IMR-90 (cell line): ENCODE results near the gene ACTA2. TPM values are rescaled to one million over a fixed set of nuclear protein-coding genes. Genes with fewer than 3 reads are reported as not detected.

Experiments
- ATAC-seq: fragments of 200-7000 bp; cut with Tn5 transposase; 2 replicates; pipeline ENCODE4 v1.9.1; 2020; ENCODE audit warnings: low read depth, mild to moderate bottlenecking, moderate library complexity
- BruUV-seq: library from RNA; stranded (reverse); fragments of 400-500 nt; replicated peaks from 2 replicates; lab custom pipeline; 2021; lab: Mats Ljungman, UMichigan
- CTCF ChIA-PET: fragments of 300-600 bp; formaldehyde crosslinking; extraction: SDS; loops from one replicate; lab custom pipeline; 2021; ENCODE audit warnings: antibody characterized with exemption; lab: Yijun Ruan, JAX
- POLR2A ChIA-PET: fragments of 300-600 bp; sonication (Branson Sonifier 250); formaldehyde crosslinking; loops from one replicate; lab custom pipeline; 2022; ENCODE audit warnings: antibody characterized with exemption; ENCODE audit not compliant: unreplicated experiment; lab: Charles Lee
- DNase-seq: peaks from one replicate; pipeline ENCODE4 v3.0.0; 2013
- H2AFZ ChIP-seq: replicated peaks from 2 replicates; pipeline ENCODE3; 2013; ENCODE audit warnings: low read length, mild to moderate bottlenecking; ENCODE audit not compliant: poor library complexity
- H2AK5ac ChIP-seq: 2 replicates; pipeline ENCODE4 v1.6.1; 2013; ENCODE audit warnings: low read depth, low read length, inconsistent platforms
- H2AK9ac ChIP-seq: replicated peaks from 2 replicates; pipeline ENCODE3; 2013; ENCODE audit warnings: mild to moderate bottlenecking, low read depth, low read length, moderate library complexity; ENCODE audit not compliant: poor library complexity
- H2BK120ac ChIP-seq: 2 replicates; pipeline ENCODE4 v1.6.1; 2013; ENCODE audit warnings: low read depth, low read length, inconsistent platforms
- H2BK15ac ChIP-seq: 3 replicates; pipeline ENCODE4 v1.6.1; 2013; ENCODE audit warnings: low read depth, low read length, inconsistent platforms
- H2BK20ac ChIP-seq: 2 replicates; pipeline ENCODE4 v1.6.1; 2013; ENCODE audit warnings: low read depth, mild to moderate bottlenecking, inconsistent platforms, low read length, moderate library complexity
- H2BK5ac ChIP-seq: 2 replicates; pipeline ENCODE4 v1.6.1; 2013; ENCODE audit warnings: mild to moderate bottlenecking, low read depth, low read length, inconsistent platforms; ENCODE audit not compliant: poor library complexity, severe bottlenecking
- H3K14ac ChIP-seq: replicated peaks from 2 replicates; pipeline ENCODE4 v1.6.1; 2013; ENCODE audit warnings: low read depth, low read length, inconsistent platforms
- H3K18ac ChIP-seq: 2 replicates; pipeline ENCODE4 v1.6.1; 2013; ENCODE audit warnings: low read depth, low read length, control low read depth
- H3K23ac ChIP-seq: 2 replicates; pipeline ENCODE4 v1.6.1; 2013; ENCODE audit warnings: low read depth, low read length, inconsistent platforms
- H3K27ac ChIP-seq: 2 replicates; pipeline ENCODE4 v1.5.1; 2013; ENCODE audit warnings: mild to moderate bottlenecking, control low read depth, low read length; ENCODE audit not compliant: insufficient read depth
- H3K27me3 ChIP-seq: 2 replicates; pipeline ENCODE4 v1.6.1; 2013; ENCODE audit warnings: low read length; ENCODE audit not compliant: control insufficient read depth, insufficient read depth
- H3K36me3 ChIP-seq: 2 replicates; pipeline ENCODE4 v1.6.1; 2013; ENCODE audit warnings: low read length, mixed read lengths; ENCODE audit not compliant: control insufficient read depth, insufficient read depth
- H3K4ac ChIP-seq: 2 replicates; pipeline ENCODE4 v1.6.1; 2013; ENCODE audit warnings: low read depth, low read length, inconsistent platforms
- H3K4me1 ChIP-seq: 2 replicates; pipeline ENCODE4 v1.6.1; 2013; ENCODE audit warnings: low read length, mixed read lengths; ENCODE audit not compliant: control insufficient read depth, insufficient read depth
- H3K4me2 ChIP-seq: 2 replicates; pipeline ENCODE4 v1.6.1; 2013; ENCODE audit warnings: low read depth, mild to moderate bottlenecking, control low read depth, low read length, moderate library complexity
- H3K4me3 ChIP-seq: 2 replicates; pipeline ENCODE4 v1.5.1; 2013; ENCODE audit warnings: low read depth, mild to moderate bottlenecking, control low read depth, low read length, moderate library complexity; ENCODE audit not compliant: insufficient read depth
- H3K56ac ChIP-seq: 2 replicates; pipeline ENCODE4 v1.6.1; 2013; ENCODE audit warnings: low read length, inconsistent platforms; ENCODE audit not compliant: insufficient read depth; ENCODE audit errors: extremely low read depth
- H3K79me1 ChIP-seq, 2 experiments: 2 replicates each; pipeline ENCODE4 v1.6.1; 2013; ENCODE audit warnings: low read length in 2 of 2, inconsistent platforms in 1 of 2, low read depth in 1 of 2
- H3K9ac ChIP-seq: 2 replicates; pipeline ENCODE4 v1.6.1; 2013; ENCODE audit warnings: low read depth, low read length, control low read depth
- H3K9me1 ChIP-seq: 2 replicates; pipeline ENCODE4 v1.6.1; 2013; ENCODE audit warnings: low read length, inconsistent platforms; ENCODE audit not compliant: insufficient read depth
- H3K9me3 ChIP-seq: 2 replicates; pipeline ENCODE4 v1.6.1; 2013; ENCODE audit warnings: low read length; ENCODE audit not compliant: control insufficient read depth, insufficient read depth
- H4K20me1 ChIP-seq: 2 replicates; pipeline ENCODE4 v1.6.1; 2013; ENCODE audit warnings: low read length, inconsistent platforms; ENCODE audit not compliant: insufficient read depth
- H4K5ac ChIP-seq: 2 replicates; pipeline ENCODE4 v1.6.1; 2013; ENCODE audit warnings: mild to moderate bottlenecking, low read depth, low read length, control low read depth
- H4K8ac ChIP-seq, 2 experiments: 2 replicates each; pipeline ENCODE4 v1.6.1; 2013; ENCODE audit warnings: low read depth in 2 of 2, low read length in 2 of 2, control low read depth in 1 of 2, inconsistent platforms in 1 of 2
- H4K91ac ChIP-seq: 2 replicates; pipeline ENCODE4 v1.6.1; 2013; ENCODE audit warnings: low read depth, low read length, inconsistent platforms; ENCODE audit not compliant: insufficient read depth
- CEBPB ChIP-seq: IDR thresholded peaks from 2 replicates; pipeline ENCODE4 v1.6.1; 2012; ENCODE audit warnings: low read depth, low read length, improper control_type of control experiment
- FOS ChIP-seq: fragments of 150-350 bp; IDR thresholded peaks from 2 replicates; pipeline ENCODE4 v1.6.1; 2016; ENCODE audit warnings: low read depth, low read length
- MAFK ChIP-seq: IDR thresholded peaks from 2 replicates; pipeline ENCODE4 v1.6.1; 2012; ENCODE audit warnings: low read depth, low read length, improper control_type of control experiment
- SMC3 ChIP-seq: fragments of 150-350 bp; IDR thresholded peaks from 2 replicates; pipeline ENCODE4 v1.6.1; 2016; ENCODE audit warnings: low read depth, mild to moderate bottlenecking, antibody characterized with exemption, low read length, moderate library complexity
- WGBS, 2 experiments: methylation state at CpG; one replicate each; pipeline versions ENCODE4 v1.1.5 to v1.1.7; 2013; ENCODE audit warnings: missing lambda C conversion rate in 2 of 2; ENCODE audit not compliant: insufficient read length in 1 of 2; ENCODE audit errors: extremely low coverage in 2 of 2; 5-methylcytosine and 5-hydroxymethylcytosine counted together
- dilution Hi-C: fragments of 300-500 bp; cut with HindIII; formaldehyde crosslinking; loops from one replicate; pipeline ENCODE4 v1.14.3; 2018; ENCODE audit warnings: low sequenced_read_pairs; ENCODE audit not compliant: unreplicated experiment
- in situ Hi-C: fragments of 300-500 bp; cut with MboI; formaldehyde crosslinking; loops from 3 replicates; pipeline ENCODE4 v1.14.3; 2019; ENCODE audit warnings: low sequenced_read_pairs, inconsistent platforms, mixed read lengths
- intact Hi-C: fragments of 100-400 bp; cut with micrococcal nuclease; formaldehyde crosslinking; loops from 2 replicates; pipeline ENCODE4 v1.10.0; 2022
- polyA plus RNA-seq, 3 experiments: library from polyadenylated mRNA; depleted of rRNA; stranded (reverse); fragments of >200 nt; gene quantifications; 2 replicates each; pipeline ENCODE4 v1.2.3, GENCODE V29; 2012; ENCODE audit warnings: low replicate concordance in 1 of 3
- total RNA-seq: library from RNA; depleted of rRNA; stranded (reverse); fragments of >200 nt; gene quantifications from 2 replicates; pipeline ENCODE4 v1.2.3, GENCODE V29; 2012

Gene ACTA2
- total and polyA plus RNA-seq, 2 of the 4 experiments (the other 2 are of a cell fraction), result 978 to 1,235 TPM

DNA sequence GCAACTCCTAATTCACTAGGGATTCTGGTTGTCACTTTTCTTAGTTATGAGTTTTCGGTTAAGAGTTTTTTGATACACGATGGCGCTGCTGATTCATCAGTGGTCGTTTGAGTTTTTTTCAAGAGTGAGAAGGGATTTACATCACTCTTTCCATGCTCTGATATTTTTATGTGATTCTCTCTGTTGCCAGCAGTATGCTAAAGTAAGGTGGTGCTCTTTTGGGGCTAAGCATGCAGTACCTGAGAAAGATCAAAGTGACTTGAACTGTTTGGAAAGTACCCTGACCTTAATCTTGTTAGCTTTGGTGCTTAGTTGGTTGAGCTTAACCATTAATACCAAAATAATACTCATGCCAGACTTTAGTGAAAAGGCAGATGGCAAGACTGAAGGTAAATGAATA is 44.4 kb downstream of the ACTA2 start:
- POLR2A ChIA-PET, result no interaction called here
- H4K8ac ChIP-seq, result no peak overlapping the region
- H3K14ac ChIP-seq, result no peak overlapping the region
- no peak overlapping the region for H4K91ac ChIP-seq
- H2BK20ac ChIP-seq, result no peak overlapping the region
- H2AFZ ChIP-seq, result no peak overlapping the region
- H3K18ac ChIP-seq, result no peak overlapping the region
- H3K4me2 ChIP-seq, result no peak overlapping the region
- TF ChIP-seq CEBPB (no peak), FOS (no peak), SMC3 (no peak), MAFK (no peak)
- no peak overlapping the region for H4K5ac ChIP-seq
- H2AK5ac ChIP-seq, result no peak overlapping the region
- no peaks in the 10 kb centered on the region for H3K9me3 ChIP-seq
- peaks cover 40% of the 10 kb centered on the region for H3K36me3 ChIP-seq
- no peak for DNase-seq
- in situ Hi-C loops (no loop called here), dilution Hi-C loops (no loop called here), intact Hi-C loops (no loop called here)
- no peak overlapping the region for H3K4ac ChIP-seq
- no peak overlapping the region for H2BK15ac ChIP-seq
- H2BK5ac ChIP-seq, result no peak overlapping the region
- WGBS, 2 experiments, result no CpG with 5 or more reads among the region's 4 CpGs
- no peak overlapping the region for H3K9ac ChIP-seq
- H3K23ac ChIP-seq, result no peak overlapping the region
- ATAC-seq, result no peak
- H3K4me3 ChIP-seq, result no peak overlapping the region
- no peaks in the 10 kb centered on the region for H3K27me3 ChIP-seq
- H3K79me1 ChIP-seq, result peaks cover 25 to 63% of the 10 kb centered on the region in 2 experiments; a peak in 3 of 4 replicates
- CTCF ChIA-PET, result no interaction called here
- H3K4me1 ChIP-seq, result peaks cover 4% of the 10 kb centered on the region; the same call in 1 of the 2 replicates
- H4K20me1 ChIP-seq, result no peaks in the 10 kb centered on the region
- H3K56ac ChIP-seq, result no peak overlapping the region
- H3K9me1 ChIP-seq, result peaks cover 14% of the 10 kb centered on the region
- H2AK9ac ChIP-seq, result no peak overlapping the region
- H3K27ac ChIP-seq, result no peak overlapping the region
- H2BK120ac ChIP-seq, result no peak overlapping the region
- BruUV-seq, result no TSS peak
